Fibroblast of lung (primary cell): Measurements from ENCODE around the gene KCNAB2. TPM values are rescaled to one million over a fixed set of nuclear protein-coding genes. Genes with fewer than 3 reads are reported as not detected.

Experiments
- DNase-seq, 2 donors: peaks; one replicate each; pipeline versions ENCODE4 v3.0.0 to v3.0.0-alpha.2; 2010; ENCODE audit warnings: low read depth in 2 of 2
- H2AFZ ChIP-seq: 2 replicates; pipeline ENCODE4 v1.5.1; 2012; ENCODE audit warnings: low read length, control low read depth, inconsistent platforms
- H3K27ac ChIP-seq: 2 replicates; pipeline ENCODE4 v1.5.1; 2011; ENCODE audit warnings: low read length, control low read depth; ENCODE audit not compliant: insufficient read depth
- H3K27me3 ChIP-seq: 2 replicates; pipeline ENCODE4 v1.5.1; 2011; ENCODE audit warnings: mild to moderate bottlenecking, low read length; ENCODE audit not compliant: control insufficient read depth, insufficient read depth
- H3K36me3 ChIP-seq: 2 replicates; pipeline ENCODE4 v1.5.1; 2011; ENCODE audit warnings: low read length; ENCODE audit not compliant: control insufficient read depth, insufficient read depth
- H3K4me1 ChIP-seq: 2 replicates; pipeline ENCODE4 v1.5.1; 2011; ENCODE audit warnings: low read length; ENCODE audit not compliant: control insufficient read depth, insufficient read depth; ENCODE audit errors: extremely low read depth
- H3K4me2 ChIP-seq: 2 replicates; pipeline ENCODE4 v1.5.1; 2011; ENCODE audit warnings: low read length, control low read depth; ENCODE audit not compliant: insufficient read depth; ENCODE audit errors: extremely low read depth
- H3K4me3 ChIP-seq, 4 experiments: fragments of 200-600 bp in 1 of 4; sonication (generic) in 1 of 4; replicated peaks in 1 of 4; 2 replicates each; pipeline ENCODE4 v1.5.1; 2011 to 2016; ENCODE audit warnings: low read length in 4 of 4, low read depth in 3 of 4, mild to moderate bottlenecking in 3 of 4, control low read depth in 2 of 4, inconsistent platforms in 1 of 4, mixed read lengths in 1 of 4; ENCODE audit not compliant: insufficient read depth in 1 of 4; ENCODE audit errors: control extremely low read depth in 1 of 4
- H3K79me2 ChIP-seq: 2 replicates; pipeline ENCODE4 v1.5.1; 2012; ENCODE audit warnings: mild to moderate bottlenecking, low read length, inconsistent platforms; ENCODE audit not compliant: control insufficient read depth, insufficient read depth
- H3K9ac ChIP-seq: 2 replicates; pipeline ENCODE4 v1.5.1; 2011; ENCODE audit warnings: mild to moderate bottlenecking, low read length, control low read depth; ENCODE audit not compliant: insufficient read depth
- H3K9me3 ChIP-seq: 2 replicates; pipeline ENCODE4 v1.5.1; 2012; ENCODE audit warnings: low read depth, low read length; ENCODE audit not compliant: control insufficient read depth, insufficient read depth
- H4K20me1 ChIP-seq: 2 replicates; pipeline ENCODE4 v1.5.1; 2011; ENCODE audit warnings: low read length; ENCODE audit not compliant: control insufficient read depth, insufficient read depth; ENCODE audit errors: extremely low read depth
- CTCF ChIP-seq, 2 donors: IDR thresholded peaks in 1 of 2; conservative IDR thresholded peaks in 1 of 2; 1 replicate in 1 of 2; 2 replicates in 1 of 2; pipeline ENCODE4 v1.5.1; 2011 to 2012; ENCODE audit warnings: low read length in 2 of 2, control low read depth in 1 of 2, inconsistent platforms in 1 of 2, low read depth in 1 of 2, mild to moderate bottlenecking in 1 of 2
- EZH2 ChIP-seq: IDR thresholded peaks from 2 replicates; pipeline ENCODE4 v1.5.1; 2012; ENCODE audit warnings: low read length, control low read depth, mild to moderate bottlenecking; ENCODE audit errors: missing control alignments
- polyA plus RNA-seq, 2 donors: library from polyadenylated mRNA; depleted of rRNA in 1 of 2; stranded (reverse) in 1 of 2; unstranded in 1 of 2; fragments of >200 nt; gene quantifications; 2 replicates each; pipeline ENCODE4 v1.2.1, GENCODE V29; 2011 to 2012; ENCODE audit warnings: missing spikeins in 1 of 2
- total RNA-seq: library from RNA; depleted of rRNA; stranded (reverse); fragments of >200 nt; gene quantifications from 2 replicates; pipeline ENCODE4 v1.2.1, GENCODE V29; 2014

The KCNAB2 gene
- total and polyA plus RNA-seq, 2 donors (not counting 1 experiment from before 2014, with no cell fraction given): 2.2 to 2.5 TPM

- H4K20me1 ChIP-seq: no peaks in the 10 kb centered on the region
- H3K27ac ChIP-seq: no peak overlapping the region
- H3K79me2 ChIP-seq: no peaks in the 10 kb centered on the region
- H3K36me3 ChIP-seq: no peaks in the 10 kb centered on the region
- no peaks in the 10 kb centered on the region for H3K9me3 ChIP-seq
- H3K9ac ChIP-seq: no peak overlapping the region
- no peaks in the 10 kb centered on the region for H3K4me1 ChIP-seq
- H2AFZ ChIP-seq: no peak overlapping the region
- no peak overlapping the region for H3K4me3 ChIP-seq
- DNase-seq: no peak
- no peaks in the 10 kb centered on the region for H3K27me3 ChIP-seq
- TF ChIP-seq EZH2 (no peak), CTCF (conservative IDR thresholded peaks at IDR 0.05 in 1 of 2, IDR thresholded peaks at IDR 0.05 in 1 of 2; ENCODE audit: low read depth in 1 of 2, low read length in 2 of 2) (no peak)
- no peak overlapping the region for H3K4me2 ChIP-seq
These were observed 51.5 kb downstream of the KCNAB2 start for GRCh38 chr1:6097117-6097595.

GRCh38 chr1:6097824-6098223 is 52.1 kb downstream of the KCNAB2 start:
- H3K27ac ChIP-seq: no peak overlapping the region
- no peak overlapping the region for H2AFZ ChIP-seq
- no peaks in the 10 kb centered on the region for H3K4me1 ChIP-seq
- H3K4me3 ChIP-seq: no peak overlapping the region
- no peaks in the 10 kb centered on the region for H3K79me2 ChIP-seq
- TF ChIP-seq CTCF (conservative IDR thresholded peaks at IDR 0.05 in 1 of 2, IDR thresholded peaks at IDR 0.05 in 1 of 2; ENCODE audit: low read depth in 1 of 2, low read length in 2 of 2): no peak
- TF ChIP-seq EZH2: no peak
- H4K20me1 ChIP-seq: no peaks in the 10 kb centered on the region
- H3K9ac ChIP-seq: no peak overlapping the region
- no peaks in the 10 kb centered on the region for H3K9me3 ChIP-seq
- H3K4me2 ChIP-seq: no peak overlapping the region
- H3K27me3 ChIP-seq: no peaks in the 10 kb centered on the region
- DNase-seq: no peak
- H3K36me3 ChIP-seq: no peaks in the 10 kb centered on the region

GRCh38 chr1:6098303-6099215 is 52.9 kb downstream of the KCNAB2 start:
- Histone ChIP-seq H2AFZ (no peak overlapping the region), H3K4me3 (no peak overlapping the region), H4K20me1 (no peaks in the 10 kb centered on the region), H3K9ac (no peak overlapping the region), H3K36me3 (no peaks in the 10 kb centered on the region), H3K9me3 (no peaks in the 10 kb centered on the region), H3K4me1 (no peaks in the 10 kb centered on the region), H3K27me3 (no peaks in the 10 kb centered on the region), H3K27ac (no peak overlapping the region), H3K4me2 (peak overlapping the region; percentile 3), H3K79me2 (no peaks in the 10 kb centered on the region)
- DNase-seq: peak in 1 of 2 donors; percentile 6
- TF ChIP-seq CTCF (conservative IDR thresholded peaks at IDR 0.05 in 1 of 2, IDR thresholded peaks at IDR 0.05 in 1 of 2; ENCODE audit: low read depth in 1 of 2, low read length in 2 of 2): no peak
- TF ChIP-seq EZH2: no peak
